Stimulated activated CD4-positive, alpha-beta T cell treated with anti-CD3 and anti-CD28 coated beads, Interleukin-2, amount 100 ng/mL, for 48 hours (primary cell): Measurements from ENCODE around the gene RPL35A.
"Not testable (repeated sequence)": the region's sequence is repeated elsewhere in the genome, so short reads cannot be mapped to it uniquely, and the experiment has no call there.

Source experiments
- DNase-seq, 2 donors: peaks; one replicate each; pipeline ENCODE4 v3.0.0-alpha.2; 2020

Gene RPL35A

GRCh38 chr3:197953325-197953724 is 3.3 kb downstream of the RPL35A start:
- DNase-seq: no peak

DNA sequence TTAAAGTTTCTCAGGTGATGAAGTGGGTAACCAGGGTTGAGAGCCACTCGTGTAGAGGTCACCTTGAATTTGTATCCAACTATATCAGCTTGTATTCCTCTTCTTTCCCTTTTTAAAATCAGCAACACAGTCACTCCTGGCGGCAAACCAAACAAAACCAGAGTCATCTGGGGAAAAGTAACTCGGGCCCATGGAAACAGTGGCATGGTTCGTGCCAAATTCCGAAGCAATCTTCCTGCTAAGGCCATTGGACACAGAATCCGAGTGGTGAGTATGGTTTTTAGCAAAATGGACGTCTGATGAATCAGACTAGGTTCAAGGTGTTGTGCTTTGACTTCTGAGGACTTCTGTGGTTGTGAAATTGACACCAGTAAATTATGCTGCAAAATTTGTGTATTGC is 3.9 kb downstream of the RPL35A start:
- DNase-seq: no peak

DNA sequence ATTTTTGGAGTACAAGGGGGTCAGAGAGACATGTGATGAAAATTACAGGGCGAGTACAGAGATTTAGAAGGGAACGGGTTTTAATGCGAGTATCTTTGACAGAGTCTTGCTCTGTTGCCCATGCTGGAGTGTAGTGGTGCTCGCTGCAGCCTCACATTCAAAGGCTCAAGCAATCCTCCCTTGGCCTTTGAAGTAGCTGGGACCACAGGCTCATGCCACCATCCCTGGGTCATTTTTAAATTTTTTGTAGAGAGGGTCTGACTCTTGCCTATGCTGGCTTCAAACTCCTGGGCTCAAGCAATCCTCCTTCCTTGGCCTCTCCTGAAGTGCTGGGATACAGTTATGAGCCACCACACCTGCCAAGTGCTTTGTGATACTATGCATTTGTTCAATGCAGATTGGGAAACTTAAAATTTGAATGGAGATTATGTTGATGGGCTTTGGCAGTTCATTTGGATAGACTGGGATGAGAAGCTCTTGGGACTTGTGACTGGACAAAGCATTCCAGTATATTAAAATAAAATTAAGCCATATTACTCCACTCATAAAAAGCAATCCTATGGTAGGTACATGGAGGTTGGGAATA is 6.0 kb downstream of the RPL35A start:
- DNase-seq: no peak

DNA sequence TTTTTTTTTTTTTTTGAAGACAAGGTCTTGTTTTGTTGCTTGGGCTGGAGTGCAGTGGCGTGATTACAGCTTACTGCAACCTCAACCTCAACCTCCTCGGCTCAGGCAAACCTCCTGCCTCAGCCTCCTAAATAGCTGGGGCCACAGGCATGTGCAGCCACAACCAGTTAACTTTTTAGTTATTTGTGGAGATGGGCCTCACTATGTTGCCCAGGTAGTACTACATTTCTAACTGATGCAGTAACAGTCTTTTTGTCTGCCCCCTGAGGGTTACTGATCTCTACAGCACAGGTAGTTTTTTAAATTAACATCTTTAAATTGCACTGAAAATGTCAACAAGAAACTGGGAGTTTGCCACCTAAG is 6.6 kb downstream of the RPL35A start:
- DNase-seq: no peak

GRCh38 chr3:197957790-197958133 is 7.8 kb downstream of the RPL35A start:
- DNase-seq: no peak

GRCh38 chr3:197958346-197958745 is 8.4 kb downstream of the RPL35A start:
- no peak for DNase-seq

DNA sequence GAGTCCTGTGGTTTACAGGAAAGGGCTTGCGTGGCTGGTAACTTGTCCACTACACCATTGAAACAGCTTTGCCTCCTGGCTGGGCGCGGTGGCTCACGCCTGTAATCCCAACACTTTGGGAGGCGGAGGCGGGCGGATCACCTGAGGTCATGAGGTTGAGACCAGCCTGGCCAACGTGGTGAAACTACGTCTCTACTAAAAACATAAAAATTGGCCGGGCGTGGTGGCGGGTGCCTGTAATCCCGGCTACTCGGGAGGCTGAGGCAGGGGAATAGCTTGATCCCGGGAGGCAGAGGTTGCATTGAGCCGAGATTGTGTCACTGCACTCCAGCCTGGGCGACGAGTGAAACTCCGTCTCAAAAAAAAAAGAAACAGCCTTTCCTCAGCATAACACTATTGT is 8.9 kb downstream of the RPL35A start:
- not testable (repeated sequence) for DNase-seq

DNA sequence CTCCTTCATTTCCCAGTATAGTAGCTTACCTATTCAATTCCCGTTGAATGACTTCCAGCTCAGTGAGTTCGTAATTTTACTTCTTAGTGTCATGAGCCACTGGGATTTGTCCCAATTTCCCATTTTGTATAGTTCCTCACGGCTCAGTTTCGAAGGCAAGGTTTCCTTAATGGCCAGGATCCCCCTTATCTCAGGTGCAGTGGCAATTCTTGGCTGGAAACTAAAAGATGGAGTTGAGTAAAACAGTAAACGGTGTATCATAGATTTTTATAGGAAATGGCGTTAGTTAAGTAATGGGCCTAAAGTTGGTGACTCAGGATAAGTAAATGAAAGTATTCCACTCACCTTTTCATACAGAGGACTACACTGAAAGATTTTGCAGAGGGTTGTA is 9.5 kb downstream of the RPL35A start:
- DNase-seq: no peak

DNA sequence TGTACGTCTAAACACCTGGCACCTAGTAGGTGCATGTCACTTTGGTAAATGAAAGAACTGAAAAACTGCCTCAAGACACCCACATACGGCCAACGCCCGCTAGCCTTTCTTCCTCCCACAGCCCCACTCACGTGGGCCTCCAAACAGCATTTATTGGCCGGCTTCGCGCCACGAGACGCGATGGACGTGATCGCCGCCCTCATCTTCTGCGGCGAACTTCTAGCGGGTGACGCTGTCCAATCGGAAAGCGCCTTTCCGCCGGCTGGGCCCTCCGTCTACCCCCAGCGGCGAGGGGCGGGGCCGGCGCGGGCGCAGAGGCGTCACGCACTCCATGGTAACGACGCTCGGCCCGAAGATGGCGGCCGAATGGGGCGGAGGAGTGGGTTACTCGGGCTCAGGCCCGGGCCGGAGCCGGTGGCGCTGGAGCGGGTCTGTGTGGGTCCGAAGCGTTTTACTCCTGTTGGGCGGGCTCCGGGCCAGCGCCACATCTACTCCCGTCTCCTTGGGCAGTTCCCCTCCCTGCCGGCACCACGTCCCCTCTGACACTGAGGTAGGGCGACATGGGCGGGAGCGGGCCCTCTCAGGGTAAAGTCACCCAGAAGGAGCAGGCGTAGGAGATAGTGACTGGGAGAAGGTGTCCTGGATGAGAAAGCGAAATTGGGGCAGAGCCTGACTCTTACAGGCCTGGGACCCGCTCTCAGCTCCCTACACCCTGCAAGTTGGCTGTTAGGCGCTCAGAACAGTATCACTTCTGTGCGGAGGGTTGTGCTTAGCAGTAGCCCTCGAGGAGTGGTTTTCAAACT is 10.1 kb downstream of the RPL35A start, which contains the start of gene LMLN:
LMLN (plus strand) TSS at position 327 of the 803 bp plus-strand sequence; CDS start at position 356, 29 bp downstream.
- DNase-seq: peak; percentile 89 to 94

DNA sequence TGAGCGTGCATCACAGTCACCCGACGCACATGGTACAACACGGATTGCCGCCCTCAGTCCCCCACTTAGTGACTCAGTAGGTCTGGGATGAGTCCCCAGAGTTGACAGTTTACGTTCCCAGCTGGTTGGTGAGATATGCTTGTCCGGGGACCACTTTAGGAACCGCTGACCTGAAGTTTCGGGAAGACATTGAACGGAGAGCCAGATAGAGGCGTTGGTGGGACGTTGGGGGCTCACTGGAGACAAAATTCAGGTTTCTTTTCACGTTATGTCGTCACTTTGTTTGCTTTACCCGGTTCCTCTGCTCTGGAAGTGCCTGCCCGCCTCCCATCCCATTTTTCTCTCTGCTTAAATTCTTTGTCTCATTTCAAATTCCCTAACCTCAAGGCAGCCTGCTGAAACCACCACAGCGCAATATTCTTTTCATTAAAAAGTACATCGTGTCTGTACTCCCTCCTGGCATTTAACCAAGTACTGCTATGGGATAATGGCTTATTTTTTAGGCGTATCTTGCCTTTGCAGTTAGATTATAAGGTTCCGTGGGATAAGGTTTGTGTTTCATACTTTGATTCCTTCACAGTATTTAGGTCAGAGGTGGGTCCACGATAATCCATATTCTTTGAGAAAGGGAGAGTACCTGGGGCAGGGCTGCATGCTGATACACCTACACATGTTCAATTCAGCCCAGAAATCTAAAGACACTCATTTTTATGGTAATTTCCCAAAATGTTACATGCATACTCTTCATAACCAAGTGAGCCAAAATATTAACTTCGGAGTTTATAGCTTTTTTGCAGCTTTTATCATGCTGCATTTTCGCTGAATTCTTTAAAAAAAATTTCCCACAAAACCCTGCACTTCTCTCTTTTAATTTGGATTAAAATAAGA is 10.9 kb downstream of the RPL35A start:
- no peak for DNase-seq

DNA sequence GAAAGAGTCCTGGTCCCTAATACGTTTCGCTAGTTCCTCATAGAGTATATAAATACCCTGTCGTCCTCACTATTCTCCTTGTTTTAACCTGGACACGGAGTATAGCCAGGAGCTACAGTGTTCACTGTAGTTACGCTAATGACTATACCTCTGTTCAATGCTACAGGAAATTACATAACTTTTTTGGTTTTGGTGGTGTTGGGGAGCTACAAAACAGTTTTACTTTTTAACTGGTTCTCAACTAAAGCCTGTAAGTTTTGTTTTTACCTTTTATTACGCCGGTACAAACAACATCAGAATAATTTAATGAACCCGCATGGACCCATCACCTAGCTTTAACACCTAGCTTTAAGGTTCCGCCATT is 11.6 kb downstream of the RPL35A start:
- no peak for DNase-seq

GRCh38 chr3:197963019-197963637 is 13.1 kb downstream of the RPL35A start:
- no peak for DNase-seq

DNA sequence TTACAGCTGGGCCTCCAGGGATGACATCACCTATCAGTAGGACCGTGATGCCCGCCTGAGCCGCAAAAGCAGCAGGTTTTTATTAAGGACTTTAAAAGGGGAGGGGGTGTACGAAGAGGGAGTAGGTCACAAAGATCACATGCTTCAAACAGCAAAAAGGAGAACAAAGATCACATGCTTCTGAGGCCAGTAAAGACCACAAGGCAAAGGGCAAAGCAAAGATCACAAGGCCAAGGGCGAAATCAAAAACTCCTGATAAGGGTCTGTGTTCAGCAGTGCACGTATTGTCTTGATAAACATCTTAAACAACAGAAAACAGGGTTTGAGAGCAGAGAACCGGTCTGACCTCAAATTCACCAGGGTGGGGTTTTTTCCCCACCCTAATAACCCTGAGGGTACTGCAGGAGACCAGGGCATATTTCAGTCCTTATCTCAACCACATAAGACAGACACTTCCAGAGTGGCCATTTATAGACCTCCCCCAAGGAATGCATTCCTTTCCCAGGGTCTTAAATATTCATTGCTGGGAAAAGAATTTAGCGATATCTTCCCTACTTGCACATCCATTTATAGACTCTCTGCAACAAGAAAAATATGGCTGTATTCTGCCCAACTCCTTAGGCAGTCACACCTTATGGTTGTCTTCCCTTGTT is 17.5 kb downstream of the RPL35A start:
- DNase-seq: not testable (repeated sequence)

GRCh38 chr3:197970588-197970987 is 20.6 kb downstream of the RPL35A start:
- no peak for DNase-seq

DNA sequence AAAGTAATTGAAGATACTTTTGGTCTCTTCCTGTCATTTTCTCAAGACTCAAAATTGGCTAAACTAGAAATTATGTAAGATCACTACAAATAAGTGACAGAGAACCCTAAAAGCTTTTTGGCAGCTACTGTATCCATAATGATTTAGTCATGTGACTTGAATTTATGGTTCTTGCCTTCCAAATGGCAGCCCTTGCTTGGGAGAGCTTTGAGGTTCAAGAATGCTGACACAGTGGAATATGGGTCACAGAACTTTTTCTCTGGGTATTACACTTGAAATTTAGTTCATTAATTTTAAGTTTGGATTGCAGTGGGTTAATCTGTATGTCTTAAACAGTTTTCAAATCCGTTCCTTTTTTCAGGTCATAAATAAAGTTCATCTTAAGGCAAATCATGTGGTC is 24.0 kb downstream of the RPL35A start:
- no peak for DNase-seq

DNA sequence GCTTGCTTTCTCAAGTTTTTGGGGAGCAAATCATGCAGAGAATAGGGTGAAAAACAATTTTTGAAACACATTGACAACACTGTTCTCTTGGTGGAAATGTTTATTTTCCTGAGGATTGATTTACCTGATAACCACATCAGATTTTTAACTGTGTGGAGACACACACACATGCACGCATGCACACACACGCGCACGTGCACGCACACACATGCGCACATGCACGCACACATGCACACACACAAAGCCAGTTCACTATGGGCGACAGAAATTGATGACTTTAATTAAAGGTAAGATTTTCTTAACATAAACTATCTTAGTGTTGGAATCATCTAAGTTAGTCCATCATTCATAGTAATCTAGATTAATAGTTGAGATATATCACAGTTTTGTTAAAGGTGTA is 25.3 kb downstream of the RPL35A start:
- DNase-seq: no peak

DNA sequence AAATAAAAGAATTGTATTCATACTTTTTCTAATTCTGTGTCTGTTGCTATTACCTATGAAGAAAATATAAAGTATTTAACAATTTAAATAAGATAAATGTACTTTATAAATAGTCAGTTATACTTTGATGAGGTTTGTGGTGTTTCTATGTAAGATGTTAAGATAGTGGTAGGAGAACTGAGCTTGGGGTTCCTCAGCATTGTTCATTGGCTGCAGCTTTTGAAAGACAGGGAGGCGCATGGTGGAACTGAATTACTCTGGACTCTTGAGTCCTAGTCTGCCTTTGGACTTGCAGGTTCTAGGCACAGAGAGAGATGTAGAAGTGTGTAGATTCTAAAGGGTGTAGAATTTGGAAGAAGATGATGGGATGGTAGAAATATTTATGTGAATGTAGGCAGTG is 33.1 kb downstream of the RPL35A start:
- DNase-seq: no peak

- DNase-seq: no peak
These were observed 39.7 kb downstream of the RPL35A start for GRCh38 chr3:197989651-197990050.

GRCh38 chr3:197994736-197995135 is 44.7 kb downstream of the RPL35A start:
- DNase-seq: no peak

DNA sequence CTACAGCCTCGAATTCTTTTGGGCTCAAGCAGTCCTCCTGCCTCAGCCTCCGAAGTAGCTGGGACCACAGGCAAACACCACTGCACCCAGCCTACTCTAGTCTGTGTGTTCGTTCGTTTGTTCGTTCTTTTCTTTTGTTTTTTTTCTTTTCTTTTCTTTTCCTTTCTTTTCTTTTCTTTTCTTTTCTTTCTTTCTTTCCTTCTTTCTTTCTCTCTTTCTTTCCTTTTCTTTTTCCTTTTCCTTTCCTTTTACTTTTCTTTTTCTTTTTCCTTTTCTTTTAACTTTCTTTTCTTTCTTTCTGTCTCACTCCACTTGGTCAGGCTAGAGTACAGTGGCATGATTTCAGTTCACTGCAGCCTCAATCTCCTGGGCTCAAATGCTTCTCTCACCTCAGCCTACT is 46.9 kb downstream of the RPL35A start:
- DNase-seq: no peak

GRCh38 chr3:197997936-197998335 is 47.9 kb downstream of the RPL35A start:
- no peak for DNase-seq
